NCI-H2227 (cell line): Measurements from ENCODE around the gene HGS.

ENCODE experiments used
- DNase-seq: peaks from one replicate; lab custom pipeline; 2025; ENCODE audit not compliant: unreplicated experiment; lab: John Stamatoyannopoulos, UW

HGS gene

GRCh38 chr17:81683584-81684441, at the start of gene HGS, which contains the start of gene ARL16:
Gene HGS, plus strand, starts transcription at chr17:81684011. Its CDS starts 56 bp downstream, at chr17:81684067.
Gene ARL16, minus strand, starts transcription at chr17:81683797. Its CDS starts 44 bp downstream, at chr17:81683753.
- peak; percentile 100 for DNase-seq

DNA sequence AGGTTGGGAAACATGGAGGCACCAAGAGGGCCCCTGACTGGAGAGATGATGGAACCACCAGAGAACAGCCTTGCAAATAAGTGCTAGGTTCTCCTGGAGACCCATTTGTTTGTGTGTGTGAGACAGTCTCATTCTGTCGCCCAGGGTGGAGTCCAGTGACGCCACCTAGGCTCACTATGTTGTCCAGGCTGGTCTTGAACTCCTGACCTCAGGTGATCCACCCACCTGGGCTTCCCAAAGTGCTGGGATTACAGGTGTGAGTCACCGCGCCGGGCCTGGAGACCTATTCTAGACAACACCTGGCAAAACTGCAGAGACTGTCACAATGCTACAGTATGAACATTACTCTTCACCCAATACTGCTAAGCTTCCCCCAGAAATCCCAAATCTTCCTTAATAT, 48.4 kb upstream of the HGS start:
- no peak for DNase-seq

- no peak for DNase-seq
Observed at GRCh38 chr17:81635973-81636504, 47.8 kb upstream of the HGS start.

DNA sequence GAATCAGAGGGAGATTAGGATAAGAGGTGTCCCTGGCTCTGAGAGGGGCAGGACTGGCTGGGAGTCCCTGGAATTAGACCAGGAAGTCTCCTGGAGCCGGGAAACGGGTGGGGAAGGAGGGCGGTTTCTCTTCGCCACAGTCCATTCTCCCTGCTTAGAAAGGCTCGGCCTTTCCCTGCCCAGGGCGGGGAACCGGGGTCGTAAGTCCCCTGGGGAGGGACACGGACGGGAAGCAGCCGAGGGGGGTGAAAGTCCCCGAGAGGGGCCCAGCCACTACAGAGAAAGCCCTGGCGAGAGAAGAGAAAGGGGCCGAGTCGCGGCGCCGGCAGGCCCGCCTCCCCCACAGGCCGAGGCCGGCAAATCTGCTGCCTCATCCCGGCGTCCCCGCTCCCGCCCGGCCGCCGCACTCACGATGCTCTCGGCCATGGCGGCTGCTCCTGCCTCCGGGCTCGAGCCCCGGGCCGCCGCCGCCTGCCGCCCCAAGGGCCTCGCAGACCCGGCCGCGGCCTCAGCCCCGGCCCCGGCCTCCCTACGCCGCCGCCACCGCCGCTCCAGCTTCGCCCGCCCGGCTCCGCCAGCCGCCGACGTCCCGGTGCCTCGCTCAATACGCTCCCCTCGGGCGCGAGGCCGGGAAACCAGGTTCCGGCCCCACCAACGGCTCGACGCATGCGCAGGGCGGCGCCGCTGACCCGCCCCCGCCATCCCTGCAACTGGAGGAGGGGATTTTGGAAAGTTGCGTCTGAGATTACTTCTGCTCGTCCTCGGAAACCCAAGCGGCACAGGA, 47.1 kb upstream of the HGS start, which contains the start of the genes NPLOC4 and TSPAN10:
NPLOC4 (minus strand) TSS at position 608 of the 784 bp plus-strand sequence; CDS start at position 426, 182 bp downstream.
TSPAN10 (plus strand) TSS at position 692 of the 784 bp plus-strand sequence. CDS start 5,217 bp downstream, outside the sequence.
- peak; percentile 93 for DNase-seq

DNA sequence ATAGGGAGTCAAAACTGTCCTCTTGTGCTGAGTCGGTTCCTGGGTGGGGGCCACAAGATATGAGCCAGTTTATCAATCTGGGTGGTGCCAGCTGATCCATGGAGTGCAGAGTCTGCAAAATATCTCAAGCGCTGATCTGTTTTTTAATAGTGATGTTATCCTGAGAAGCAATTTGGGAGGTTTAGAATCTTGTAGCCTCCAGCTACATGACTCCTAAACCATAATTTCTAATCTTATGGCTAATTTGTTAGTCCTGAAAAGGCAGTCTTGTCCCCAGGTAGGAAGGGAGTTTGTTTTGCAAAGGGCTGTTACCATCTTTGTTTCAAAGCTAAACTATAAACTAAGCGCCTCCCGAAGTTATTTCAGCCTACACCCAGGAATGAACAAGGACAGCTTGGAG, 45.1 kb upstream of the HGS start:
- DNase-seq: no peak

DNA sequence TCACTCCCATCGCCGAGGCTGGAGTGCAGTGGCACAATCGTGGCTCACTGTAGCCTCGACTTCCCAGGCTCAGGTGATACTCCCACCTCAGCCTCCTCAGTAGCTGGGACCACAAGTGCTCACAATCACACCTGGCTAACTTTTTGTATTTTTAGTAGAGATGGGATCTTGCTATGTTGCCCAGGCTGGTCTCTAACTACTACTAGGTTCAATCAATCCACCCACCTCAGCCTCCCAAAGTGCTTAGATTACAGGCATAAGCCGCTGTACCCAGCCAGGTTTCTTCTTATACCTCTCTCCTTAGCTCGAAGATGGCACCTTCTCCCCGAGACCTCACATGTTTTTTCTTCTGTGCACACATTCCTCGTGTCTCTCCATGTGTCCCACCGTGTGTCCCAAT, 43.8 kb upstream of the HGS start:
- DNase-seq: no peak

DNA sequence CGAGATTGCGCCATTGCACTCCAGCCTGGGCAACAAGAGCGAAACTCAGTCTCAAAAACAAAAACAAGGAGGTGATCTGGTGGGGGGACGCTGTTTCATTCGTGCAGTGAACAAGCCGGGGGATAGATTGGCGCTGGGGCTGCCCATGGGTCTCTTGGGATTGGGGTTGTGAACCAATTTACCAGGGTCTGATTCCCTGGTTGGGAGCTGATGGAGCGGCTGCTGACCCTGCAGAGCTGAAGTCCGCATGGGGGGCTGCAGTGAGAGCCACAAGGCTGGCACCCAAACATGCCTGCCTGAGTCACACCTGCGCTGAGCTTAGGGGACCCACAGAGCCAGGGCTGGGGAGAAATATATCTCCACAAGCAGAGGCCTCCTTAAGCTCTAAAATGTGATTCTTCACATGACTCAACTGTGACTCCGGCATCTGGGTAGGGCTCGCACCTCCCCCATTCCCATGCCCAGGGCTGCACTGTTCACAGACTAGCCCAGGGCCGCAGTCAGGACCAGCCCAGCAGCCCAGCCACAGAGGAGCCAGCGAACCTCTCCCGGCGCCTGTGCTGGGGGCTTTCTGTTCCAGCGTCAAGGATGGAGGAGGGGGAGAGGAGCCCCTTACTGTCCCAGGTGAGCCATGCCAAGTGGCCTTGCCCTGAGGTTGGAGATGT, 41.9 kb upstream of the HGS start:
- DNase-seq: no peak

DNA sequence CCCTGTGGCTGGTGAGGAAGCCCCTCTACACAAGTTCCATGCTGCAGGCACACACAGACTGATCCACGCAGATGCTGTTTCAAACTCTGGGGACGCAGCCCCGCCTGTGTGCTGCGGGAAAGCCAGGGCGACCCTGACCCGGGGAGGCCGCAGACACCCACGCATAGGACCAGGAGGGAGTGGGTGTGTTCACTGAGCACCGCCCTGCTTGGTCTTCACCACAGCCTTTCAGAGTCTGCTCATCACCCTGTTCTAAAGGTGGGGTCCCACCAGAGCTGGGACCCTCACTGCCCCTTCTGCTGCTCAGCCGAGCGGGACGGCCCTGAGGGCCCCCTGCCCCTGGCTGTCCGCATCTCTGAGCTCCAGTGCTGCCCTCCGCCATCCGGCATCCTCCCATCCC, 39.3 kb upstream of the HGS start:
- DNase-seq: no peak

- DNase-seq: no peak
Observed at GRCh38 chr17:81644976-81645952, 38.5 kb upstream of the HGS start.

DNA sequence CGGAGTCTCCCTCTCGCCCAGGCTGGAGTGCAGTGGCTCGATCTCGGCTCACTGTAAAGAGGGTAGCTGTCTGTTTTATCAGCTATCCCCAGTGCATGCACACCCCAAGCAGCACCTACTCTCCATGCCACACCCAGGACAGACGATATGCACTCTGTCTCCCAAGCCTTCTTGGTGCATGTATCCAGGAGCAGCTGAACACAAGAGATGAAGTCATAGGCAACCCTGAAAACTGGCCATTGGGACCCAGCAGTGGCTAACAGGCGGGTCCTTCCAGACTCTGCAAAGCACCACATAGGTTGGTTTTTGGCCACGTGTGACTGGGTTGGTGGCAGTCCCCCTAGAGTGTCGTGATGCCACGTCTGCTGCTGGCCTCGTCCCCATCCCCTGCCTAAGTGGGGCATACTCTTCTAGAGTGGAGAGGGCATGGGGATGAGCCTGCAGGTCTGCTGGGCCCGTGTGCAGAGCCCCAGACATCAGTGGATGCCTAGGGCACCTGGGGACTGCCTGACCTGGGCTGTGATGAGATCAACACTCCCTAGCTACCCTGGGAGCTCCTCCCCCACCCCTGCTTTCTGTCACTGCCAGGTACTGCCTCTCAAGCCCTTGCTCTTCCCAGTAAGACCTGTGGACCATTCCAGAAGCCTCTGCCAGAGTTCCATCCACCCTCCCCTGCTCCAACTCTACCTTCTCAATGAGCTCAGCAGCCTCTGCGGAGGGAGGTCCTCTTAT, 36.8 kb upstream of the HGS start:
- DNase-seq: no peak

GRCh38 chr17:81647640-81648012, 36.2 kb upstream of the HGS start:
- no peak for DNase-seq

- DNase-seq: no peak
Observed at GRCh38 chr17:81648013-81648706, 35.7 kb upstream of the HGS start.

DNA sequence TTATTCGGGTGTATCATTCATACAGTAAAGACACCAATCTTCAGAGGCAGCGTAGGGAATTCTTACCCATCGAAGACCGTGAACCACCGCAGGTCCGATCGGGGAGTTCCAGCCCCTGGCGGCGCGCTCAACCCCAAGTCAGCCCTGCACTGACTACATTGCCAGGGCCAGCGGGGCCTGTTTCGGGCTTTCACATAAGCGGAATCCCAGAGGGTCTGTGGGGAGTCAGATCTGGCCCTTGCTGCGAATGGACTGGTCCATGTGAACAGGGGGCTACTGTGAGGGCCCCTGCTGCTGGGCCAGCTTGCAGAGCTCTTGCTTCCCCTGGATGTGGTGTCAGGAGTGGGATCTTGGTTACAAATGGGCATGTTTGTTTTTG, 35.1 kb upstream of the HGS start:
- no peak for DNase-seq

DNA sequence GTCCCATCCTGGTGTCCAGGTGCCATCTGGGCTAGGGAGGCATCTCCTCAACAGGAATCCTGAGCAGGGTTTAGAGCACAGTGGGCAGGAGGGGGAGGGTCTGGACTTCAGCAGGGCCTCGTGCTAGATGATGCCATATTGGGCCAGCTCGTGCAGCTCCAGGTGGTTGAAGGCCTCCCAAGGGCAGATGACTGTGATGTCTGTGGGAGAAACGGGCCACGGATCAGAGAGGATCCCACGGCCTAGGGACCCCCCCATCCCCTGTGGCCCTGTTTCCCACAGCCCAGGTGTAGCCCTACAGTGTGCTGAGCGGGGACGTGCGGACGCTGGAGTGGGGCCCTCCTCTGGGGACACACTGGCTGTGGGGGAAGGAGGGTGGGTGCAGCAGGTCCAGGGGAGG, 32.9 kb upstream of the HGS start:
- no peak for DNase-seq

- no peak for DNase-seq
Observed at GRCh38 chr17:81651692-81652091, 32.1 kb upstream of the HGS start.

DNA sequence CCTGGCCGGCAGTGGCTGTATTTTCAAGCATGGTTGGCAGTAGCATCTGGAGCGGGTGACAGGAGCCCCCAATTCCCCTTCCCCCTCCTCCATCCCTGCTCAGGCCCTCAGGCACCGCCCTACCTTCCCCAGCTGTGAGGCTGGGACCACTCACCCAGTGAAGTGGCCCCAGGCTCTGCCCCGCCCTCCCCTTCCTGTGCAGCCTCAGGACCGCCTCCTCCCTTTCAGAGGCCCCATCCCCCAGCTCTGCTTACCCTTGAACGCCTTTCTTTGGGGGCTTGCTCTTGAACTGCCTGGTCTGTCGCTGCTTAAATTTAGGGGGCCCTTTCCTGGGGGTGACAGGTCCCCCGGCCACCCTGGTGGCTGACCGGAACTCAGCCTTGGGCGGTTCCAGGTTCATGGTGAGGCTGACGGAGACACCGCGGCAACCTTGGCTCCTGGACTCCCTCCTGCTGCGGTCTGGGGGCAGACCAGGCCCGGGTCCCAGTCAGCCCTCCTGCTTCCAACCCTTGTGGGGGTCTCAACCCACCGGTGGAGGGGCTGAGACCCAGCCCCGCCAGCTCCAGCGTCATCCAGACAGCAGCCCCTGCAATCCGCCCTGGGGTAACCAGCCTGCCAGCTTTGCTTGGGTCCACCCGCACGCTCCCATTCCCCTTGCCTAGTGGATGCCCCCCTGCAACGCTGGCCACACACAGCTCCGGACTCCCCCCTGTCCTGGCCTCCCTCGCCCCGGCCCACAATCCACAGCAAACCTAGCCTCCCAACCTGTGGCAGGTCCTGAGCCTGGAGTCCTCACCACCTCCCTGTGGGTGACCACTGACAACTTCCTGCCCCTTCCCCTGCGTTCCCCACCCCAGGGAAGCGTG, 30.7 kb upstream of the HGS start:
- DNase-seq: no peak

DNA sequence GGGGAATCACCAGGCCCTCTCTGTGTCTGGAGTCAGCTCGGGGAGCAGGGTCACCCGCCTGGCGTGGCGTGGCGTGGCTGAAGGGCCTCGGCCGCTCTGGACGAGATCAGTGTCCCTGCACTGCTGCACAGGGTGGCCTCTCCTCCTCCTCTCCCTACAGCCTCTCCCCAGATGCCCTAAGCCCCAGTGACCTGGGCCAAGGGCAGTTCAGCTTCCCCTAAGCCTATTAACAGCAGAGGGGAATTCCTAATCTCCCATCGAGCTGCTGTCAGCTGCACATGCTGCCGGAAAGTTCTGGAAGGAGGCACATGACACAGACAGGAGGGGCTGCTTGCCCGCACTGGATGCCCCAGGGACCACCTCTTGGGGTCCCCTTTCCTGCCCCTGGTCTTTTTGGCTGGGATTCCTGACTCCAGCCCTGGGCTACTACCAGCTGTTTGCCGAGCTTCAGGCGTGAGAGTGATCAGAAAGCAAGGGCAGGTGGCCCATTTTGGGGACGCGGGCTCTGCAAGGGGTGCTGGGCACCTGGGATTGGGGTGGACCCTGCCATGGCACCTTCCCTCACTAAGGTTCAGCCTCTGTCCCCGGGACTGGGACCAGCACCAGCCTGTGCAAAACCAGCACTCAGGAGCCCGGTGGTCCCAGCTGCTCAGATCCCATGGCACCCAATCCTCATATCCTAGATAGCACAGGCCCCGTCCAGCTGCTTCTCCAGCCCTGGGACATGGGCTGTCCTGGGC, 28.3 kb upstream of the HGS start:
- no peak for DNase-seq
